Heart left ventricle (tissue), 16 donors: Measurements from ENCODE around the gene SZT2. TPM values are rescaled to one million over a fixed set of nuclear protein-coding genes. Genes with fewer than 3 reads are reported as not detected.

ENCODE experiments used
- ATAC-seq, 4 donors: fragments of 200-7000 bp; cut with Tn5 transposase; one replicate each; pipeline ENCODE4 v1.9.1; 2020 to 2022; ENCODE audit warnings: moderate library complexity in 4 of 4, mild to moderate bottlenecking in 3 of 4, moderate number of reproducible peaks in 1 of 4
- DNase-seq, 5 donors: peaks; one replicate each; pipeline ENCODE4 v3.0.0-alpha.2; 2020
- H3K27ac ChIP-seq, 12 donors: fragments of 200-600 bp; sonication (generic) in 4 of 12; one replicate each; pipeline versions ENCODE4 v1.5.0 to v1.8.0; 2016 to 2022; ENCODE audit warnings: mild to moderate bottlenecking in 2 of 12
- H3K27me3 ChIP-seq, 9 donors: fragments of 200-600 bp; sonication (generic) in 2 of 9; one replicate each; pipeline versions ENCODE4 v1.5.1 to v1.8.0; 2016 to 2022; ENCODE audit warnings: mild to moderate bottlenecking in 3 of 9
- H3K36me3 ChIP-seq, 9 donors: fragments of 200-600 bp; sonication (generic) in 2 of 9; one replicate each; pipeline versions ENCODE4 v1.5.0 to v1.8.0; 2018 to 2022; ENCODE audit warnings: mild to moderate bottlenecking in 2 of 9
- H3K4me1 ChIP-seq, 12 donors: fragments of 200-600 bp; sonication (generic) in 4 of 12; one replicate each; pipeline versions ENCODE4 v1.5.0 to v1.8.0; 2016 to 2022; ENCODE audit warnings: mild to moderate bottlenecking in 3 of 12
- H3K4me3 ChIP-seq, 12 donors: fragments of 200-600 bp; sonication (generic) in 4 of 12; one replicate each; pipeline versions ENCODE4 v1.5.0 to v1.8.0; 2017 to 2022; ENCODE audit warnings: mild to moderate bottlenecking in 9 of 12, moderate library complexity in 4 of 12
- H3K9me3 ChIP-seq, 12 donors: fragments of 200-600 bp; sonication (generic) in 4 of 12; one replicate each; pipeline versions ENCODE4 v1.5.0 to v1.8.0; 2016 to 2022; ENCODE audit warnings: mild to moderate bottlenecking in 1 of 12
- POLR2A ChIP-seq, 2 donors: fragments of 450-650 bp; IDR thresholded peaks; one replicate each; pipeline ENCODE4 v1.6.1; 2017; ENCODE audit warnings: antibody characterized with exemption in 2 of 2, mild to moderate bottlenecking in 2 of 2, moderate library complexity in 2 of 2
- WGBS, 4 donors: extraction: QIAGEN DNeasy Blood & Tissue Kit in 2 of 4; methylation state at CpG; one replicate each; pipeline versions ENCODE4 v1.1.5 to v1.1.7; 2013 to 2018; 5-methylcytosine and 5-hydroxymethylcytosine counted together
- intact Hi-C, 10 donors: fragments of 100-400 bp; cut with DNase I; formaldehyde crosslinking; loops; one replicate each; pipeline versions ENCODE4 v1.11.1 to v1.14.2; 2022
- polyA plus RNA-seq, 2 donors: library from polyadenylated mRNA; stranded (reverse); fragments of 200-250 nt; gene quantifications; one replicate each; pipeline ENCODE4 v1.2.3, GENCODE V29; 2013
- total RNA-seq, 9 donors: library from RNA; depleted of rRNA in 2 of 9; stranded (reverse); fragments of >200 nt in 2 of 9; fragmentation: NEBNext Ultra II Directional in 3 of 9; extraction: Animal tissue kit (Norgen Biotek cat#: 25700) in 3 of 9; gene quantifications; one replicate each; pipeline versions ENCODE4 v1.1.0 to v1.2.4, GENCODE V29; 2016 to 2023
- TF ChIP-seq, protein P1 (sequence below), 12 donors: fragments of 200-600 bp; sonication (generic) in 4 of 12; IDR thresholded peaks; one replicate each; pipeline versions ENCODE4 v1.5.0 to v1.8.0; 2018 to 2022; ENCODE audit warnings: antibody characterized with exemption in 12 of 12, mild to moderate bottlenecking in 5 of 12
- donor health status: ischemic (EF 13 %, LVEDD 7.1; RV severe dilation, severe dysfunction).
- donor health status: healthy with polysubstance abuse.
- donor health status: DM: no; HTN: yes; CAD: no.
- donor health status: DM: no; HTN: no; CAD: no.
- donor health status: ischemic (EF 25% LVEDD 6.9; RV normal size, moderate dysfunction).
- donor health status: ischemic (EF 25% LVEDD 5.7; RV mildly dilated, moderate dysfunction).
- donor health status: healthy.
- donor health status: DM: yes; HTN: yes; CAD: no.
- donor health status: ischemic (EF 35%, LVEDD 5.7; RV mildly dilated, moderate dysfunction).
- donor health status: nonischemic (EF 11% LVEDD 7.7; RV severe dilation, severe dysfunction).
- donor health status: DM: yes; HTN: yes; CAD: no.
- donor health status: PGD.
- donor health status: ischemic (EF 29% LVEDD 5.4; RV normal size, mild dysfunction).
- donor health status: nonischemic (EF 23%, LVEDD 6.1; RV moderate dilation, normal function).

The SZT2 gene
- total and polyA plus RNA-seq, 11 donors: 13.1 to 39.7 (median 24.4) TPM

DNA sequence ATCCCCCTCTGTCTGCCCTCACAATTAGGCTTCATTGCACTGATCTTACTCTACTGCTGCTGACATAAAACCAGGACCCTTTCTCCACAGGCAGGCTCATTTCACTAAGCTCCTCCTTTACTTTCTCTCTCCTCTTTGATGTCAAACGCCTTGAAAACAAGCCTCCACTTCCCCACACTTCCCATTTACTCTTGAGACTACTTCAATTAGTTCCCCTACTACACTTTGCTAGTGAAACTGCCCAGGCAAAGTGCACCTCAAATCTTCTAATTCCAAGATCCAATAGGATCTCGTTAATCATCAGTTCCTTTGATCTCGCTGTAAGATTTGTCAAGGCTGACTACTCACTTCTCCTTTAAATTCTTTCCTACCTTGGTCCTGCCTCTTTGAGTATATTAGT, 36.8 kb upstream of the SZT2 start:
- no peak for TF ChIP-seq POLR2A (IDR thresholded peaks at IDR 0.05)
- TF ChIP-seq, protein P1, sequence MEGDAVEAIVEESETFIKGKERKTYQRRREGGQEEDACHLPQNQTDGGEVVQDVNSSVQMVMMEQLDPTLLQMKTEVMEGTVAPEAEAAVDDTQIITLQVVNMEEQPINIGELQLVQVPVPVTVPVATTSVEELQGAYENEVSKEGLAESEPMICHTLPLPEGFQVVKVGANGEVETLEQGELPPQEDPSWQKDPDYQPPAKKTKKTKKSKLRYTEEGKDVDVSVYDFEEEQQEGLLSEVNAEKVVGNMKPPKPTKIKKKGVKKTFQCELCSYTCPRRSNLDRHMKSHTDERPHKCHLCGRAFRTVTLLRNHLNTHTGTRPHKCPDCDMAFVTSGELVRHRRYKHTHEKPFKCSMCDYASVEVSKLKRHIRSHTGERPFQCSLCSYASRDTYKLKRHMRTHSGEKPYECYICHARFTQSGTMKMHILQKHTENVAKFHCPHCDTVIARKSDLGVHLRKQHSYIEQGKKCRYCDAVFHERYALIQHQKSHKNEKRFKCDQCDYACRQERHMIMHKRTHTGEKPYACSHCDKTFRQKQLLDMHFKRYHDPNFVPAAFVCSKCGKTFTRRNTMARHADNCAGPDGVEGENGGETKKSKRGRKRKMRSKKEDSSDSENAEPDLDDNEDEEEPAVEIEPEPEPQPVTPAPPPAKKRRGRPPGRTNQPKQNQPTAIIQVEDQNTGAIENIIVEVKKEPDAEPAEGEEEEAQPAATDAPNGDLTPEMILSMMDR (IDR thresholded peaks at IDR 0.05): no peak
- Histone ChIP-seq H3K36me3 (peaks cover 0 to 2% (median 0%) of the 10 kb centered on the region in 9 donors), H3K27ac (no peak overlapping the region), H3K9me3 (no peaks in the 10 kb centered on the region), H3K27me3 (no peaks in the 10 kb centered on the region), H3K4me3 (no peak overlapping the region), H3K4me1 (peaks cover 0 to 30% (median 13%) of the 10 kb centered on the region in 12 donors)
- WGBS, 4 donors: 68 to 82% (median 75%) methylated on average over 3 of the region's 3 CpGs
- DNase-seq (no peak), ATAC-seq (no peak)
- intact Hi-C loops: no loop called here

DNA sequence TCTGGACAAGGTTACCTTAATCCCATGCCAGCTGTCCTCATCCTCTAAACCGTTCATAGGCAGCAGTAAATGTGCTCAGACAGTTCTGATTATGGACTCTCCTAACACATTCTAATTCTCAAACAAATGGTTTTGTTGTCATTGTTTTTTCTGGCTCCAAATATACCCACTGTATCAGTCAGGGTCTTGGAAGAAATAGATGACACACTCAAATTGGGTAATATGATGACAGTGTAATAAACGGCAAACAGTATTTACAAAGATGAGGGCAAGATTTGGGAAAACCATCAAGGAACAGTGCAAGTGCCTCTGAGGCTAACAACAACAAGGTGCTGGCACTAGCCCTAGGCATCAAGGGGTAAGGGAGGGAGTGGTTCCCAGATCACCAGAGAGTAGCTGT, 35.2 kb upstream of the SZT2 start:
- no peak for TF ChIP-seq POLR2A (IDR thresholded peaks at IDR 0.05)
- TF ChIP-seq, protein P1 (IDR thresholded peaks at IDR 0.05): no peak
- 80 to 87% (median 85%) methylated on average over 2 of the region's 2 CpGs for WGBS, 4 donors
- no peak overlapping the region for H3K4me3 ChIP-seq
- ATAC-seq (no peak), DNase-seq (no peak)
- H3K9me3 ChIP-seq: no peaks in the 10 kb centered on the region
- intact Hi-C loops: no loop called here
- H3K36me3 ChIP-seq: peaks cover 0 to 2% (median 0%) of the 10 kb centered on the region in 9 donors
- H3K4me1 ChIP-seq: peaks cover 0 to 25% (median 14%) of the 10 kb centered on the region in 12 donors
- no peaks in the 10 kb centered on the region for H3K27me3 ChIP-seq
- H3K27ac ChIP-seq: no peak overlapping the region

DNA sequence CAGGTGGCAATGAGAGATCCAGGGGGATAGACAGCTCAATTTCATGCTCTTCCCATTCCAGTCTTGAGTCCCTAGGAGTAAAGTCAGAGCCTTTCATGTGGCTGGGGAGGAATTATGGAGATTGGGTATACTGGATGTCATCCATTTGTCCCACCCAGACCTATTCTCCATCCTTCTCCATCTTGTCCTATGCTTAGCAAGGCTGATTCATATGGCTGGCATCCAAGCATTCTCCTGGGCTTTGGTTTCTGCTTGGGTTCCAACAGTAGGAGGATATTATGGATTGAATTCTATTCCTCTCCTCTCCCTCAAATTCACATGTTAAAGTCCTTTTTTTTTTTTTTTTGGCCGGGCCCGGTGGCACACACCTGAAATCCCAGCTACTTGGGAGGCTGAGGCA, 34.8 kb upstream of the SZT2 start:
- intact Hi-C loops: loop anchor here in 2 of 10 donors (5.0 kb wide), 1 partner anchor 118 kb away; no protein-coding TSS in a partner anchor
- Histone ChIP-seq H3K9me3 (no peaks in the 10 kb centered on the region), H3K36me3 (peaks cover 0 to 2% (median 0%) of the 10 kb centered on the region in 9 donors), H3K27me3 (no peaks in the 10 kb centered on the region), H3K4me3 (no peak overlapping the region), H3K27ac (no peak overlapping the region), H3K4me1 (peaks cover 0 to 22% (median 12%) of the 10 kb centered on the region in 12 donors)
- WGBS, 4 donors: 89 to 100% (median 94%) methylated on average over 2 of the region's 2 CpGs
- TF ChIP-seq, protein P1 (IDR thresholded peaks at IDR 0.05): no peak
- TF ChIP-seq POLR2A (IDR thresholded peaks at IDR 0.05): no peak
- ATAC-seq (no peak), DNase-seq (no peak)

DNA sequence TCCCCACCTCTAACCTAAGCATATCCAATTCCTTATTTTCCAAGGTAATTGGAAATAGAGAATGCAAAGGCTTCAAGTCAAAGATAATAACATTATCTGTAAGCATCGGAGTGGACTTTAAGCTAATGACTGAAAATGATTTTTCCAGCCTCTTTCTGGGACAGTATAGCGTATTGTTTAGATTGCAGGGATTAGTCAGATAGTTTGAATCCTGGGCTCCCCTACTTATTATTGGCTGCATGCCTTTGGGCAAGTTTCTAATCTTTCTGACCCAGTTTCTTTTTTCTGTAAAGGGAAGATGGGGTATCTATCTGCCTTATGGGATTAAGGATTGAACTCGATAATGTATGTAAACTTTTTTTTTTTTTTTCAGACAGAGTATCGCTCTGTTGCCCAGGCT, 32.4 kb upstream of the SZT2 start:
- no peaks in the 10 kb centered on the region for H3K9me3 ChIP-seq
- intact Hi-C loops: loop anchor here in 2 of 10 donors (5.0 kb wide), 1 partner anchor 120 kb away; no protein-coding TSS in a partner anchor
- WGBS, 4 donors: 94 to 96% (median 95%) methylated on average over 4 of the region's 4 CpGs
- no peak for DNase-seq
- peaks cover 0 to 21% (median 11%) of the 10 kb centered on the region in 12 donors for H3K4me1 ChIP-seq
- no peak for ATAC-seq
- H3K27ac ChIP-seq: peak overlapping the region in 3 of 12 donors; percentile 87 to 98 (median 95)
- H3K4me3 ChIP-seq: no peak overlapping the region
- H3K36me3 ChIP-seq: peaks cover 0 to 19% (median 15%) of the 10 kb centered on the region in 9 donors
- TF ChIP-seq, protein P1 (IDR thresholded peaks at IDR 0.05): no peak
- no peak for TF ChIP-seq POLR2A (IDR thresholded peaks at IDR 0.05)
- H3K27me3 ChIP-seq: no peaks in the 10 kb centered on the region
